OCI-LY3 (cell line): ENCODE measurements around the gene MMRN2.

Experiments
- EZH2phosphoT487 ChIP-seq: fragments of 200-600 bp; shearing (Covaris generic); IDR thresholded peaks from 2 replicates; pipeline ENCODE4 v1.6.1; 2018; ENCODE audit warnings: antibody characterized with exemption, mixed run types, low read depth
- TF ChIP-seq, protein P1 (sequence below): fragments of 200-600, 300-600 bp; sonication (generic); IDR thresholded peaks from 2 replicates; pipeline ENCODE4 v1.5.1; 2014; ENCODE audit warnings: antibody characterized with exemption, low read length, low read depth

DNA sequence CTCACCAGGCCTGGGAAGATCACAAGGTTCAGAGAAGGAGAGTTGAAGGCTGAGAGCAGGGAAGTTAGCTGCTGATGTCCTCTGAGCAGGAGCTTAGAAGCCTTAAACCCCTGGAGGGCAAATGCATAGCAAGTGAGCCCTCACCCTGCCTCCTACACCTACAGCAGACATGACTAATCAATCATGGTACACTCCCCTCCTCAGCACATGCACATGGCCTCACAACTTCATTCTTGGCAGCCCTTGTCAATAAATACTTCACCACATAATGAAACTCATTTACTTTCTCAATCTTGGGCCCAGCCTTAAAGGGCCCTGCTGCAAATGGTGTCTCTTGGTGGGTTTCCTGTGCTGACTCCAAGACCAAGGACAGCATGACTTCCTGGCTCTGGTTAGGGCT is 12.9 kb downstream of the MMRN2 start:
- no peak for TF ChIP-seq EZH2phosphoT487
- TF ChIP-seq, protein P1, sequence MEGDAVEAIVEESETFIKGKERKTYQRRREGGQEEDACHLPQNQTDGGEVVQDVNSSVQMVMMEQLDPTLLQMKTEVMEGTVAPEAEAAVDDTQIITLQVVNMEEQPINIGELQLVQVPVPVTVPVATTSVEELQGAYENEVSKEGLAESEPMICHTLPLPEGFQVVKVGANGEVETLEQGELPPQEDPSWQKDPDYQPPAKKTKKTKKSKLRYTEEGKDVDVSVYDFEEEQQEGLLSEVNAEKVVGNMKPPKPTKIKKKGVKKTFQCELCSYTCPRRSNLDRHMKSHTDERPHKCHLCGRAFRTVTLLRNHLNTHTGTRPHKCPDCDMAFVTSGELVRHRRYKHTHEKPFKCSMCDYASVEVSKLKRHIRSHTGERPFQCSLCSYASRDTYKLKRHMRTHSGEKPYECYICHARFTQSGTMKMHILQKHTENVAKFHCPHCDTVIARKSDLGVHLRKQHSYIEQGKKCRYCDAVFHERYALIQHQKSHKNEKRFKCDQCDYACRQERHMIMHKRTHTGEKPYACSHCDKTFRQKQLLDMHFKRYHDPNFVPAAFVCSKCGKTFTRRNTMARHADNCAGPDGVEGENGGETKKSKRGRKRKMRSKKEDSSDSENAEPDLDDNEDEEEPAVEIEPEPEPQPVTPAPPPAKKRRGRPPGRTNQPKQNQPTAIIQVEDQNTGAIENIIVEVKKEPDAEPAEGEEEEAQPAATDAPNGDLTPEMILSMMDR: no peak
